Stimulated activated effector memory CD8-positive, alpha-beta T cell treated with anti-CD3 and anti-CD28 coated beads, Interleukin-12 subunit alpha, Interleukin-12 subunit beta, amount 100 ng/mL, for 72 hours (primary cell): ENCODE results near the gene SGPP2.
A peak's percentile ranks its signal among the peaks of the same experiment; 100 is the strongest.
"Not testable (repeated sequence)": the region's sequence is repeated elsewhere in the genome, so short reads cannot be mapped to it uniquely, and the experiment has no call there.

Experiments
- ATAC-seq: fragments of 150-1000 bp; cut with Tn5 transposase; 2 replicates; pipeline ENCODE4 v1.10.0; 2021
- DNase-seq, 2 donors: peaks; one replicate each; pipeline ENCODE4 v3.0.0; 2021 to 2022; ENCODE audit warnings: low spot score in 2 of 2
- H3K27ac Mint-ChIP-seq: one replicate; pipeline ENCODE4 v1.8.0; 2022; ENCODE audit warnings: mild to moderate bottlenecking, mixed read lengths
- H3K36me3 Mint-ChIP-seq: one replicate; pipeline ENCODE4 v1.8.0; 2022; ENCODE audit warnings: mild to moderate bottlenecking, mixed read lengths
- H3K4me1 Mint-ChIP-seq: one replicate; pipeline ENCODE4 v1.8.0; 2022; ENCODE audit warnings: mixed read lengths
- H3K4me3 Mint-ChIP-seq: one replicate; pipeline ENCODE4 v1.8.0; 2022; ENCODE audit warnings: mild to moderate bottlenecking, mixed read lengths
- H3K9me3 Mint-ChIP-seq: one replicate; pipeline ENCODE4 v1.8.0; 2022; ENCODE audit warnings: mixed read lengths

Gene SGPP2

DNA sequence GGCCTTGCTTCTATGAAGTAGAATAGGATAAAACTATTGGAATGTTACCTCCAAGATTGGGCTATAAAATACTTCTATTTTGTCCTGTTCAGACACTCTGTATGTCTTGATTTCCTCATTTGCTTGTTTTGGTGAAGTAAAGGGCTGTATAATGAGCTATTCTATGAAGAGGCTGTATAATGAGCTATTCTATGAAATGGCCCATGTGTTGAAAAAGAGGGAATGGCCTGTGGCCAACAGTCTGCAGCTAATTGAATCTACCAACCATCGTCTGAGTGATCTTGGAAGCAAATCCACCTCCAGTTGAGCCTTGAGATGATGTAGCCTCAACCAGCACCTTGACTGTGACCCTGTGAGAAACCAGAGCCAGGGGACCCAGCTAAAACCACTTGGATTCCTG lies 3.8 kb upstream of the SGPP2 start:
- Mint-ChIP-seq H3K9me3 (no peaks in the 10 kb centered on the region), H3K27ac (no peak overlapping the region), H3K4me3 (no peak overlapping the region), H3K4me1 (peaks cover 16% of the 10 kb centered on the region), H3K36me3 (peaks cover 5% of the 10 kb centered on the region)
- ATAC-seq (no peak), DNase-seq (no peak)

DNA sequence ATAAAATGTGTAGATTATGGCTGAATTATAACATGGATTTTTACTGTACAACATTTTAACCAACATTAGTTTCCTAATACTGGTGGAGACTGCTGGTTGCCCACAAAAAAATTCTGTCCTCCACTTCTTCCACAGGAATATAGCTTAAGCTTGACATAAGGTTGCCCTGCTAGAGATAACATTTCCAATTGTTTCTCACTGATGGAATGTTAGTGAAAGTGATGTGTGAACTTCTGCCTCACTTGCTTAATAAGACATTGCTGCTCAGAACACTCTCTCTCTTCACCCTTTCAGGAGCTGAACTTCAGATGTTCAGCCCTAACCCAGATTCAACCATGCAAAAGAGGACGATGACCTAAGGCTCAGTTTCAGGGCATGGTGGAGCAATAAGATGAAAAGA lies 2.7 kb upstream of the SGPP2 start:
- Mint-ChIP-seq H3K27ac (no peak overlapping the region), H3K4me1 (peaks cover 16% of the 10 kb centered on the region), H3K4me3 (no peak overlapping the region), H3K36me3 (peaks cover 5% of the 10 kb centered on the region), H3K9me3 (no peaks in the 10 kb centered on the region)
- ATAC-seq (no peak), DNase-seq (no peak)

DNA sequence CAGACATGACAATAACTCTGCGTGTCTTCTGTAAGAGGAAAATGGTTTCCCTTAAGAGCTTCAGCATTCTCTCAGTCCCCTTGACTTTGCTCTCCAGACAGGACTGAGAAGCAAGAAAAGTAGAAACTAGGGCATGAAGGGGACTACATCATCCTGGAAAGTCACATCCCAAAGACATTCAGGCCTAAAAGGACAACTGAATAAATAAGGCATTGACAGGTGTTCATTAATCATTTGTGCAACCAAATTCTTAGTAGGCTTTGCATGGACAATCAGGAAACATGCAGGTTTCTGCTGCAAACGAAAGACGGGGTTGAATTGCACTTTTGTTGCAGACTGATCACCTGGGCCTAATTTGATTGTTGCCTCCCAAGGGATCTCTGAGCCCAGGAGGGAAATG lies 1.2 kb upstream of the SGPP2 start:
- Mint-ChIP-seq H3K27ac (no peak overlapping the region), H3K9me3 (no peaks in the 10 kb centered on the region), H3K4me1 (peaks cover 22% of the 10 kb centered on the region), H3K4me3 (peak overlapping the region; percentile 78), H3K36me3 (peaks cover 5% of the 10 kb centered on the region)
- DNase-seq (no peak), ATAC-seq (no peak)

DNA sequence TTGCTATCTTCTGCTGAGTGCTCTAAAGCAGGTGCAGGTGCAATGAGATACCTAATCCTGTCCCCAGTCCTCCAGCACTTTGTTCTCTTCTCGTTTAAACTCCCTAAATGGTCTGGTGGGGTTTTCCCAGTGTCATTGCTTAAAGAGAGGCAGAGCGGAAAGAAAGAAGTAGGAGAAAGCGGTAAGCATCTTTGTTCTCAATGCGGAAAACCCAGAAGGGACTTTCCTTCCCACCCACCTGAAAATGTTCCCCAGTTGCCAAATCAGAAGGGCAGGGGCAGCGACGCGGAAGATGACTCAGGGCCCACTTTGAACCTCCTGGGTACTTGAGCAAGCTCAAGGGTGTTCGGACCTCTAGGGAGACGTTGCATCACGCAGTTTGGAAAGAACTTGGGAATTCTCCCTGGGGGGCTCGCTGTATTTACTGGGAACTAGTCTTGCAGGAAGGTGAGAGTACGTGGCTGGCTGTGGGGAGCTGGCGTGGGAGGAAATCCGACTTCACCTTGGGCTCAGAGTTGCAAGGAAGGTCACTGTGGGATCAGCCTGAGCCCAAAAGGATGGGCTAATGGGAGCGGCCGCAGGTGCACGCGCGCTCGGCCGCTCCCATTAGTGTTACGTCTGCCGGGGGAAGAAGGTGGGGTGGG lies 589 bp upstream of the SGPP2 start:
- peak overlapping the region; percentile 88 for H3K27ac Mint-ChIP-seq
- H3K4me3 Mint-ChIP-seq, result peak overlapping the region; percentile 78
- ATAC-seq, result peak; percentile 56
- H3K4me1 Mint-ChIP-seq, result peaks cover 22% of the 10 kb centered on the region
- DNase-seq, result peak in 1 of 2 donors; percentile 55
- peaks cover 5% of the 10 kb centered on the region for H3K36me3 Mint-ChIP-seq
- H3K9me3 Mint-ChIP-seq, result no peaks in the 10 kb centered on the region

DNA sequence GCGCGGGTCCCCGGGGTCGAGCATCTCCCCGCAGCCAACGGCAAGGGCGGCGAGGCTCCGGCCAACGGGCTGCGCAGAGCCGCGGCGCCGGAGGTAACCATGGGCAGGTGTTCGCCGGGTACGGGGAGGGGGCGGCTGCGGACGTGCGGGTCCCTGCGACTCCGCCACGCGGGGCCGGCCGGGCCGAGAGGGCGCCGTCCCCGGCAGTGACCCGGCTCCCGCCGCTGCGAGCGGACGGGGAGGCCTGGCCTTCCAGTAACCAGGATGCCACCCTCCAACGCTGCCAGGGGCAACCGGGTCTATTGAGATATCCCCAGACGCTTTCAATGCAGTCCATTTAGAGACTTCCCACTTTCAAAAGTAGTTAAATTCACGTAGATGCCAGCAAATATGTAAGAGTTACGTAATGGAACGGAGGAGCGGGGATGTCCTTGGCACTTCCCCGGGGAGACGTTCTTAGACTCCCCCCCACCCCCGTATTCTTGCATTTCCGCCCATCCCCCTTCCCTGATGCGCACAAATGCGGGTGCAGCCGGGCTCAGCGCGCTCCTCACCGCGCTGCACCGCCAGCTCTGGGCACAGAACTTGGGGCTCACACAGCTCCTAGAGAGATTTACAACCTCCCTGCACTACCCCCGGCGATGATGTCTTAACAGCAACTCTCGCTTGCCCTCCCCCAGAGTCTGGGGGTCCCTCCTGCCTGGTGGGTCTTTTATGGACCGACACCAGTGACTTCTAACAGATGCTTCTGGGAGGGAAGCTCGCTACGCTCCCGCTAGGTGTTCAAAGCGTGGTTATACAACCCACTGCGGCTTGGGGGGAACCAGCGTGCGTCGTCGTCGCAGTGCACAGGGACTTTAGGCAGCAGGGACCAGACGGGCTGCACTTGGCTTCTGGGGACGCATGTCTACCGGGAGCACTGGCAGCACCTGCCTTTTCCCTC lies 657 bp downstream of the SGPP2 start:
- DNase-seq (peak in 1 of 2 donors; percentile 52), ATAC-seq (peak; percentile 31)
- Mint-ChIP-seq H3K9me3 (no peaks in the 10 kb centered on the region), H3K4me1 (peaks cover 22% of the 10 kb centered on the region), H3K27ac (peak overlapping the region; percentile 61), H3K4me3 (peak overlapping the region; percentile 66), H3K36me3 (peaks cover 5% of the 10 kb centered on the region)

DNA sequence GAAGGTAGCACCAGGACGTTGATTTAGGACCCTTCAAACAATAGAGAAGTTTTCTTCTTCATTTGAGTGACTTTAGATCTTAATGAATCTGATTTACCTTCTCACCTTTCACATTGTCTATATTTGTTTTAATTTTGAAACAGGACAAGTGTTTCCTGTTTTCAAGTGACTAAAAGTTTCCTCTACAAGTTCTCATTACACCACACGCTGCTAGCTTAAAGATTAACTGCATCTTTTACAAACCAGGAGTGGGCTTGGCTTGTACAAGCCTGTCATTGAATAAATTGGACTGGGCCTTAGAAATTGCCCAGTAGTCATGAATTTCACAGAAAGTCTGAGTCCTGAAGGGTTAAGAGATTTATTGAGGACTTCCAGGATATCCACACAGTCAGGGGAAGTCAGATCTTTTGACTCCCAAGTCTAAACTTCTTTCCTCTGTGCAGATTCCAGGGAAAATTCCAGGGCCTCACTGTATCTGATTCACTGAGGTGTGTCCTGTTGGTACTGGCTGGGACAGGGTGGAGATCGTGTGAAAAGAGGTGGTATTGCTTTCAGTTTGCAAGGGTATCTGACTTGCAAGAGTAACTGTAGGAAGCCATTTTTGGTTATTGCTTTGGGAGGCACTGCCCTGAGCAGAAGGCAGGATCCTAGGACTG lies 3.4 kb downstream of the SGPP2 start:
- H3K36me3 Mint-ChIP-seq, result peaks cover 5% of the 10 kb centered on the region
- no peak overlapping the region for H3K27ac Mint-ChIP-seq
- peaks cover 22% of the 10 kb centered on the region for H3K4me1 Mint-ChIP-seq
- no peaks in the 10 kb centered on the region for H3K9me3 Mint-ChIP-seq
- DNase-seq, result no peak
- no peak for ATAC-seq
- H3K4me3 Mint-ChIP-seq, result peak overlapping the region; percentile 66

DNA sequence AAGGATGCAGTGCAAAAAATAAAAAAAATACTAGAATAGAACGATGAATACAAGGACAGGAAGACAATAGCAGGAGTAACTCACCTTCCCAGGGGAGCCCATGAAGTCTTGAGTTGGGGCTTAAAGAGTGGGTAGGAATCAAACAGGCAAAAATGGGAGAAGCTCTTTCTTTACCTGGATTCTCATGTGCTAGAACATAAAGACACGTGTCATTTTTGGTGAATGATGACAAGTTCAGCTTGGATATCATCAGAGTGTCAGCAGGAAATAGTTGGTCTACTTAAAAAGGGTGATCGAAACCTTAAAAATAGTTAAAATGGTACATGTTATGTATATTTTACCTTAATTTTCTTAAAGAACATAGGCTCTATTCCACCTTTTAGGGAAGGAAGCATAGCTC lies 5.7 kb downstream of the SGPP2 start:
- peaks cover 9% of the 10 kb centered on the region for H3K4me1 Mint-ChIP-seq

DNA sequence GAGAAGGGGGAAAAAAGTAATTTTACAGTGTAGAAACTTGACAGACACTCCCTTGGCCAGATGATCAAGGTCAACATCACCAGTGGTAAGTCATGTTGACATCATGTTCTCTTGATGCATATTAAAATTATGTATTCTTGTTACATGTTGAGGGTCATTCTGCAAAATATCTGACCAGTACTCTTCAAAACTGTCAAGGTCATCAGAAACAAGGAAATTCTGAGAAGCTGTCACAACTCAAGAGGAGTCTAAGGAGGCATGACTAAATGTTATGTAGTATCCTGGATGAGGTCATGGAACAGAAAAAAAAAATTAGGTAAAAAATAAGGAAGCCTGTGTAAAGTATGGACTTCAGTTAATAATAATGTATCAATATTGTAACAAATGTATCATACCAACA lies 6.3 kb downstream of the SGPP2 start:
- Mint-ChIP-seq H3K4me3 (no peak overlapping the region), H3K36me3 (no peaks in the 10 kb centered on the region), H3K4me1 (peaks cover 6% of the 10 kb centered on the region), H3K9me3 (no peaks in the 10 kb centered on the region), H3K27ac (no peak overlapping the region)
- ATAC-seq (no peak), DNase-seq (no peak)

More for the DNA sequence above, 5.7 kb downstream of the SGPP2 start:
- H3K27ac Mint-ChIP-seq, result no peak overlapping the region
- no peak for ATAC-seq
- DNase-seq, result no peak
- no peak overlapping the region for H3K4me3 Mint-ChIP-seq
- H3K9me3 Mint-ChIP-seq, result no peaks in the 10 kb centered on the region
- H3K36me3 Mint-ChIP-seq, result no peaks in the 10 kb centered on the region

DNA sequence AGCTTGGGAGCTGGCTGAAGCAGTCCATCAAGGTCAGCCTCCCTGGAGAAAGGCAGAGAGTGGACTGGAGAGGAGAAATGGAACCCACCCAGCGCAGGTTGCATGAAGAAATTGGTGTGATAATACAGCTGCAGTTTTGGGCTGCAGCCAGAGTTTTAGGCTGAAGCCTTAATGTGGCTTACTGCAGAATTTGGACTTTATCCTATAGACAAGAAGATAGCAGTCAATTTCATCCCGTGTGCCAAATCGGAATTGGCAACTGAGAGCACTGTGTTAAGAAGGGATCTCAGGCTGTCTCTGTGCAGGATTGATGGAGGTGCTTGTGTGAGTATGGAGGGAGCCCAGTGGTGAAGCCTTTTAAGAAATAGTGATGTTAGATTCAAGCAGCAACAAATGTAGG lies 7.5 kb downstream of the SGPP2 start:
- H3K36me3 Mint-ChIP-seq, result no peaks in the 10 kb centered on the region
- no peak overlapping the region for H3K4me3 Mint-ChIP-seq
- no peaks in the 10 kb centered on the region for H3K9me3 Mint-ChIP-seq
- no peak for DNase-seq
- peaks cover 6% of the 10 kb centered on the region for H3K4me1 Mint-ChIP-seq
- H3K27ac Mint-ChIP-seq, result no peak overlapping the region
- no peak for ATAC-seq

DNA sequence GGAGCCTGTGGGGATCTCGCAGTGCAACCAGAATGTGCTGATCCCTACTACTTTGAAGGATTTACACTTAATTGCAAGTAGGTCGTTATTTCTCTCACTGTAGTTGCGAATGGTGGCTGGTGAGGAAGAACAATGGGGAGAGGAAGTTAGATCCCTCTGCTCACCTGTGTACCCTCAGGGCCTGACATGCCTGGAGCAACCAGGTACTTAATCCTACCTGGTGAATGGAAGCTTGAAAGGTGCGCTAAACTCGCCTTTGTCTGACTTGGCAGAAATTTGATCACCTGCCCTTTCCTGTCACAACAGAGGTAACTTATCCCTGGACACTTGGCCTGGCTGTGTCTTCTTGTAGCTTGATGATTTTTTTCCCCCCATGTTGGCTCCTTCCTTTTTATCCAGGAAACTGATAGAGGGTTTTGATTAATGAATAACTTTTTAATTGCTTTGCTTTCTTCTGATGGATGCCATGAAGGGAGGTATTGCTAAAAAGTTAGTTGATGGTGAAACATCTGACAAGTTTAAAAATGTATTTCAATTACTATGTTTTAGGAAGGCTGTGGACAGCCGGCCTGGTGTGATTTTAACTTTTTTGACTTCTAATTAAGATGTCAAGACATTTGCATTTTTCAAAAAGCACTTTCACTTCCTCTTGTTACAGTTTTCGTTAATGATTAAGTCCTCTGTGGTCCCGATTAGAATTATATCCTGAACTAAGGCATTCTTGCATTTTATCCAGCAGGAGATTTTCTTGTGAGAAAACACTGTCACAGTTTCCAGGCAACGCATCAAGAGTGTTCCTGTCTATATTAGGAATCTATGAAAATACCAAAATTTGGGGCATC lies 9.2 kb downstream of the SGPP2 start:
- DNase-seq, result no peak
- Mint-ChIP-seq H3K36me3 (no peaks in the 10 kb centered on the region), H3K4me3 (no peak overlapping the region), H3K4me1 (no peaks in the 10 kb centered on the region), H3K9me3 (no peaks in the 10 kb centered on the region), H3K27ac (no peak overlapping the region)
- ATAC-seq, result no peak

DNA sequence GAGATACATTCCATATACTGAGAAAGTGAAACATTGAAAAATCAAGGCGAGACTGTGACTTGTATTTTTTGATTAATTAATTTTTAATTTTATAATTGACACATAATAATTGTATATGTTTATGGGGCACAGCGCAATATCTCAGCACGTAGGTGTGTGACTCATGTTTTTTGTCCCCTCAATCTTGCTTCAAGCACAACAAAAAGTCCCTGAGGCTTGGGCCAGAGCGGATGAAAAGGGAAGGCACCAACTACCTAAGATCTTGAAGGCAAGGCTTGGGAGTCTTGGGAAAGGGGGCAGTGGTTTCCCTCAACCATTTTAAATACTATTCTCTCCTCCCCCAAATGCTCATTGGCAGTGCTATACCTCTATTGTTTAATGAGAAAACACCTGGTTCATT lies 9.9 kb downstream of the SGPP2 start:
- Mint-ChIP-seq H3K4me3 (no peak overlapping the region), H3K27ac (no peak overlapping the region), H3K4me1 (no peaks in the 10 kb centered on the region), H3K9me3 (no peaks in the 10 kb centered on the region), H3K36me3 (no peaks in the 10 kb centered on the region)
- ATAC-seq (no peak), DNase-seq (no peak)

DNA sequence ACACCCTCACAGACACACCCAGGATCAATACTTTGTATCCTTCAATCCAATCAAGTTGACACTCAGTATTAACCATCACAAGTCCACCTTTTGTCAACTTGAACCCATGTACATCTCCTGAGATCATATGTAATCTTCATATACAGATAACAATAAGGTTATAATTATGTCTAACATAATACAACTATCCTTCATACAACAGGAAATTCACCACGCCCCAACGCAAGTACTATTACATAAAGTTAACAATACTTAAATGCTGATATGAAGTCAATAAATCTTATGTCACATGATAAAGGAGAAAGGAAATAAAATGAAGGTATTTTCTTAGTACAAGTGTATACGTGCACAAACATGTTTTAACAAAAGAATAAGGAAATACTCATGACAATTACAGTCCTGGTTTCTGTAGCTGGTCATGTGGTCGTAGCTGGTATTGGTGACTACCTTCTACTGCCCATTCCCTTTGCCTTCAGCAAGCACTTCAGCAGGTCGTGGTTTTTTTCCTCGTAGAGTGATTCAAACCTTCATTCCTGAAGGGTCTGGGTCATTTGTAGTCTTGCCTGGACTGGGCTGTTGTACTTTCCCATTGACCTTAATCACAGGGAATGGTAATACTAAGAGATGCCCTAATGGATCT lies 11.2 kb downstream of the SGPP2 start:
- H3K36me3 Mint-ChIP-seq, H3K4me3 Mint-ChIP-seq, H3K27ac Mint-ChIP-seq, ATAC-seq, DNase-seq, H3K4me1 Mint-ChIP-seq, H3K9me3 Mint-ChIP-seq: not testable (repeated sequence)

DNA sequence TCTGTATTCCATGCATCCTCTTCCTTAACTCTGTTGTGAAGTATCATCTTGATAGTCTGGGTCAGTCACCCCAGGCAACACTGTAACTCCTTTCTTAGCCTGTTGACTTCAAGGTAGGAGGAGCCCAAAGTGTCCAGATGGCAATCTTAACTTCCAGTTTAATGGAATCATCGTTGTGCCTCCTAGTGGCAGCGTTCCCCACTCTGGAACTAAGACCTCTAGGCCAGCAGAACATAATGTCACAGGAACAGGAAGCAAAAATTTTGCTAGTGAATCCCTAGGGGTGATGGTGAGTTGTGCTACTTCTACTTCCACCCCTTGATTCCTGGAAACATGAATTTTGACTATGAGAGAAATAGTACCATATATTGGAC lies 11.7 kb downstream of the SGPP2 start:
- no peak overlapping the region for H3K4me3 Mint-ChIP-seq
- H3K4me1 Mint-ChIP-seq, result no peaks in the 10 kb centered on the region
- DNase-seq (no peak), ATAC-seq (no peak)
- H3K9me3 Mint-ChIP-seq, result no peaks in the 10 kb centered on the region
- no peak overlapping the region for H3K27ac Mint-ChIP-seq
- H3K36me3 Mint-ChIP-seq, result no peaks in the 10 kb centered on the region

DNA sequence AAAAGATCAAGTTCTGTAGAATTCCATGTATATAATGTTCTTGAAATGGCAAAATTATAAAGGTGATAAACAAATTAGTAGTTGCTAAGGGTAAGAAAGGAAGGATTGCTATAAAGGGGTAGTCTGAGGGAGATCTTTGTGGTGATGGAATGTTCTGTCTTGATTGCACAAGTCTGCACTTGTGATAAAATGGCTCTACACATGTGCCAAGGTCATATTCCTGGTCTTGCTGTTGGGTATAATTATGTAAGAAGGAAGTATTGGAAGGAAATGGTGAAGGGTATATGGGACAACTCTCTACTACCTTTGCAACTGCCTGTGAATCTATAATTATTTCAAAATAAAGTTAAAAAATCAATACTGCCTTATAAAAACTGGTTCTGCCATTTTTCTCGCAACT lies 15.3 kb downstream of the SGPP2 start:
- no peak for ATAC-seq
- Mint-ChIP-seq H3K9me3 (no peaks in the 10 kb centered on the region), H3K36me3 (no peaks in the 10 kb centered on the region)

More for the DNA sequence above, 15.3 kb downstream of the SGPP2 start:
- Mint-ChIP-seq H3K4me3 (no peak overlapping the region), H3K4me1 (no peaks in the 10 kb centered on the region), H3K27ac (no peak overlapping the region)
- no peak for DNase-seq
